ENCODE data around the gene ZFP62.
A peak's percentile ranks its signal among the peaks of the same experiment; 100 is the strongest.

The ZFP62 gene

GRCh38 chr5:180810210-180810958 lies 50.7 kb downstream of the ZFP62 start:
- DNase-seq (ENCODE audit: low spot score) = peak; percentile 98

- DNase-seq (ENCODE audit: low spot score) = peak; percentile 95
Measured at GRCh38 chr5:180809403-180810209, 51.5 kb downstream of the ZFP62 start.

GRCh38 chr5:180808461-180809000 lies 52.5 kb downstream of the ZFP62 start:
- no peak for DNase-seq (ENCODE audit: low spot score)

GRCh38 chr5:180807654-180808414 lies 53.2 kb downstream of the ZFP62 start:
- DNase-seq (ENCODE audit: low spot score) = no peak

- DNase-seq (ENCODE audit: low spot score) = no peak
Measured at GRCh38 chr5:180807046-180807445, 54.0 kb downstream of the ZFP62 start.

- DNase-seq (ENCODE audit: low spot score) = no peak
Measured at GRCh38 chr5:180806351-180807011, 54.6 kb downstream of the ZFP62 start.

GRCh38 chr5:180804129-180804618 lies 56.9 kb downstream of the ZFP62 start:
- no peak for DNase-seq (ENCODE audit: low spot score)

GRCh38 chr5:180803181-180804128 lies 57.6 kb downstream of the ZFP62 start:
- peak; percentile 81 for DNase-seq (ENCODE audit: low spot score)

- peak; percentile 87 for DNase-seq (ENCODE audit: low spot score)
Measured at GRCh38 chr5:180802325-180803180, 58.5 kb downstream of the ZFP62 start, which contains the start of gene MGAT1. TSS of gene MGAT1 (minus strand) at chr5:180802806. CDS start at chr5:180792971, 9,835 bp downstream.

- no peak for DNase-seq (ENCODE audit: low spot score)
Measured at GRCh38 chr5:180801596-180802324, 59.3 kb downstream of the ZFP62 start.

GRCh38 chr5:180799902-180800801 lies 60.9 kb downstream of the ZFP62 start:
- no peak for DNase-seq (ENCODE audit: low spot score)

- DNase-seq (ENCODE audit: low spot score) = no peak
Measured at GRCh38 chr5:180799194-180799593, 61.9 kb downstream of the ZFP62 start.

- no peak for DNase-seq (ENCODE audit: low spot score)
Measured at GRCh38 chr5:180798193-180798592, 62.9 kb downstream of the ZFP62 start.

Measured in ecto neural progenitor cell (in vitro differentiated cells).